T-helper 1 cell treated with Interleukin-12 subunit alpha and Interleukin-12 subunit beta and Interleukin-4 antibody, amounts not matched to agents 30 ng/mL and 1 ng/mL, for 36 hours (primary cell): ENCODE measurements around the gene BNC2. TPM values are rescaled to one million over a fixed set of nuclear protein-coding genes. Genes with fewer than 3 reads are reported as not detected.
"Not testable (repeated sequence)": the region's sequence is repeated elsewhere in the genome, so short reads cannot be mapped to it uniquely, and the experiment has no call there.

ENCODE experiments used
- intact Hi-C: fragments of 100-400 bp; cut with micrococcal nuclease; formaldehyde crosslinking; loops from one replicate; pipeline ENCODE4 v1.15.1; 2024
- total RNA-seq: library from RNA; stranded (reverse); gene quantifications from 2 replicates; pipeline ENCODE4 v1.2.3, GENCODE V29; 2022

The BNC2 gene
- total RNA-seq, 1 donor from 2014 or later: not detected

GRCh38 chr9:16553869-16554540 lies 316.5 kb downstream of the BNC2 start:
- intact Hi-C loops: loop anchor here (1.0 kb wide), 1 partner anchor 12 kb away; no protein-coding TSS in a partner anchor

DNA sequence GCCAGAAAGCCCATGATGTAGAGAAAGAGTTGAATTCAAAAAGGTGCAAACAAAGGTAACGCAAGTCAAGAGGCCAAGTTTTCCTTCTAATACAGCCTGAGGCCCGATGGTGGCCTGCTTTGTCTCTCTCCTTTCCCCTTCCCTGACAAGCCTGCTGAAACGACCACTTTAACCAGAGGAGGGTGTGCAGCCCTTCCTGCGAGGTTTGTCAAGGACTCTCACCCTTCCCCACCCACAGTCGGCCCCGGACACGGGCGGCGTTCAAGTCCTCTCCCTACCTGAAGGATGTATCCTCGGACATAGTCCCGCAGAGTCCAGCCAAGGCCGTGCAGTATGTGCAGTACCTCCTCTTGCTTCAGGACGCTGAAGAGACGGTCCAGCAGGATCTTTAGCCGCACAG lies 318.2 kb downstream of the BNC2 start:
- intact Hi-C loops: no loop called here

DNA sequence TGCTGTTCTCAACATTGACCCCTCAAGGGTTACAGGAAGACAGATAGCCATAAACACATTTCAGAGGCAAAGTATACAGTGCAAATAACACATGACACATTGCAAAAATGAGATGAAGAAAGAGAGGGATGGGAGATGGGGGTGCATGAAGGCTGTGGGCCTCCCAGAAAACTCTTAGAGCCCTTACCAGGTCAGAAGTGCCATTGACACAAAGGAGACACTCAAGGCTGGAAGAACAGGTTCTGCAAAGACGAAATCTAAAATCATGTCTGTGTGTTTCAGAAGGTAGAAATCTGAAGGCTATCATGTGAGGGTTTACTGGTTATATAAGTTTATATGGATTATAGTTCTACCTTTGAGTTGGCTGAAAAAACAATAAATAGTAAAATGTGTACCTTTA lies 318.8 kb downstream of the BNC2 start:
- intact Hi-C loops: no loop called here

GRCh38 chr9:16545639-16546038 lies 324.8 kb downstream of the BNC2 start:
- intact Hi-C loops: no loop called here

GRCh38 chr9:16544842-16545241 lies 325.6 kb downstream of the BNC2 start:
- intact Hi-C loops: no loop called here

DNA sequence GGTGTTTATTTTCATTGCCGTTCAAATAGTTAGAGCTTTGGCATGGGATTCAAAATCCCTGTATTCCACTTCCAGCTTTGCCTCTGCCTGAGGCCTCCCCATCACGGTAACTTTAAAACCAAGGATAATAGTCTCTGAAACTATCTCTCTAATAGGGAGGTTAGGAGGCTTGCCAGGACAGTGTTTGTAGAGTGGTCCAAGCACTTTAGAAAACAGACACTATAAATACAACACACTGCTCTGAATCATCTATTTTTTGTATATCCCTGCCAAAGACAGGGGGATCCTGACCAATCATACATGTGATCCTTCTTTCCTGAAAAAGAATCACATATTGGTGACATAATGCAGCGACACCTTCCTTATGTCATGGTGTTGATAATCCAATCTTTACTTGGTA lies 326.8 kb downstream of the BNC2 start:
- intact Hi-C loops: no loop called here

- intact Hi-C loops: no loop called here
Observed at GRCh38 chr9:16543225-16543624, 327.2 kb downstream of the BNC2 start.

DNA sequence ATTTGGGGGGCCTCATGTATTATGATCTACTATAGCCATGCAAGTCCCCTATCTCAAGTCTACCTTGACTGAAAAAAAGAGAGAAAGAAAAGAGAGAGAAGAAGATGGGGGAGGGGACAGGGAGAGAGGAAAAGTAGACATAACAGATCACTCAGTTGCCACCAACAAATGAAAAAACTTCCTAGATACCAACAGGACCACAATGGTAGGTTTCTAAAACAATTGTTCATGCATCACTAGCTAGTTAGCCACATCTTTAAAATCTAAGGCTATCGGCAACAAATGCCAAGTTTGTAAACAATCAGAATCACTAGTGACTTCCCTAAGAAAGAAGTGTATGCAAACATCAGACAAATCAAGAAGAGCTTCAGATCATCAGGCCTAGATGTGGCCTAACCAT lies 328.2 kb downstream of the BNC2 start:
- intact Hi-C loops: no loop called here

DNA sequence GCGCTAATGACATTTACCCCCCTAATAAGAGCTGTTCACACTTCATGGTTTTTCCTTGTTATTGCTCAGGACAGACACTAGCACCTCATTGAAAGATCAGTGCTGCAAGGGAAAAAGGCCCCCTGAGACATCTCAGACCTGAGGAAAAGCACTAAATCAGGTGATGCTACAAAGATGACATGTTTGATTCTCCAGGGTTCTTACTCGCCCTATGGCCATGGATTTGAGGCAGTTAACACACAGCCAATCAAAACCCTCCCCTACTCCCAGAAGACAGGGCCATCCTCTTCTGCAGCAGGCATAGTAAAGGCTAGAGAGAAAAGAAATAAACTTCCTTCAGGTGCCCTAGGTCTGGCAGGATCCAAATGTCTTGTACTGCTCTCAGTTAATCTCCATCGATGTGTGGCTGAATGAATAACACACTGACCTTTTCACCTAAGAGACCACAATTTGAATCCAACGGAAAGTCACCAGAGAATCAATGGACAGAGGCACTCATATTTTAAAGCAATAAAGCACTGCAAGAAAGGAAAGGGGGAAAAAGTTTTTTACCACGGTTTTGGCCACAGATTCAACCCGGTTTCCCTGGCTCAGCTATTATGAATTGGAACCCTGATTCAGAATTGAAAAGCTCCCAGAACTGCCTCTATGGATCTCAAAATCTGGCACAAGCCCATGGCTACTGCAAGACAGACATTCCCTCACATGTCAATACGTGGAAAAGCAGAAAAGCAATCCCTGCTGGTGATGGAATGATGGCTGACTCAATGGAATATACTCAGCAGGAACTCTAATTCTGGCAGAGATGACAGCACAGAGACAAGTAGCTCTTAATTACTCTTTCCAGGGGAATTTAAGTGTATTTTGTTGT lies 329.5 kb downstream of the BNC2 start:
- intact Hi-C loops: no loop called here

- intact Hi-C loops: not testable (repeated sequence)
Observed at GRCh38 chr9:16539626-16540025, 330.8 kb downstream of the BNC2 start.

GRCh38 chr9:16535555-16535954 lies 334.9 kb downstream of the BNC2 start:
- intact Hi-C loops: no loop called here

DNA sequence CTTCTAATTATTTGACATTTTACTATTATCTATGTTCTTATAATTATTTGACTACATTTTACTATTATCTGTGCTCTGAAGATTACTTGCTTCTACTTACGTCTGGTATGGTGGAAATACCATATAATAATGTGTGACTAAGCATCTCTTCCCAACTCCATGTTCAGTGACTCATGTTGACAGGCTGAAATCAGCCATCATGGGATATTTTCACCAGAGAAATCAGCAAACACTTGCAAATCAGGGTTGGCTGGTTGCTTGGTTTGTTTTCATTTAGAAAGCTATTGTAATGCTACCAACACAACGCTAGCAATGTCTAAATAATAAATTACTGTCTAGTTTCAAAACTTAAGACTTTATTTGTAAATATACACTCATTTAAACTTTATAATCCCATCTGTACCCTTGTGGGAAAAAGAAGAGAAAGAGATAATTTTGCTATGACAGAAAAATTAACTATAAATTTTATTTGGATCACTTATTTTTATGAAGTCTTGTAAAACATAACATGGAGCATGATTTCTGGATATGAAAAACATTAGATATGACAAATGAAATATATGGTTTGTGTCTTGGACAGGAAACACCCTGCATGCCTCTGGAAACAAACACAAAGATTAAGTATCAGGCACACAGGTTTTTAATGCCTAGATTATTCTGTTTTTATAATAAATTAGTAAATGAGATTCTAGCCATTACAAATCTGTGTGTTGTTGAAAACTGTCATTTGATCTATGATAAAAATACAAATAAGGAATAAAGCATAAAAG lies 337.6 kb downstream of the BNC2 start:
- intact Hi-C loops: no loop called here

- intact Hi-C loops: no loop called here
Observed at GRCh38 chr9:16532272-16532671, 338.2 kb downstream of the BNC2 start.

GRCh38 chr9:16530669-16531642 lies 339.5 kb downstream of the BNC2 start:
- intact Hi-C loops: no loop called here

DNA sequence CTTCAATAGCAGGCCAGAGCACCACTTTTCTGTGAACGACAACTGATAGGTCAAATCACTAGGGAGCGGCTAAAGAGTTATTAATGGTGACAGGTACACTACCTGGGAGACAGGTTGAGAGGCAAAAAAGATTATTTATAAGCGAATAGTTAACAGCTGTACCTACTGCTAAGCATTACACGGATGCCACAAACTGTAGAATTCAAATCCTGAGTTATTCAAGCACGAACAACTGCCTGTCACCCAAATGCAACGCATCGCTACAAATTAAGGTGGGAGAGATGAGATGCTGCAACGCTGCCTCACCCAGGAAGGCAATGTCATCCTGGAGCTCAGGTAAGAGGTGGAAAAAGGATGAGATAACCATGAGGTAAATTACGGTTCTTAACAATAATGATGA lies 342.9 kb downstream of the BNC2 start:
- intact Hi-C loops: no loop called here

- intact Hi-C loops: no loop called here
Observed at GRCh38 chr9:16526380-16526779, 344.1 kb downstream of the BNC2 start.

DNA sequence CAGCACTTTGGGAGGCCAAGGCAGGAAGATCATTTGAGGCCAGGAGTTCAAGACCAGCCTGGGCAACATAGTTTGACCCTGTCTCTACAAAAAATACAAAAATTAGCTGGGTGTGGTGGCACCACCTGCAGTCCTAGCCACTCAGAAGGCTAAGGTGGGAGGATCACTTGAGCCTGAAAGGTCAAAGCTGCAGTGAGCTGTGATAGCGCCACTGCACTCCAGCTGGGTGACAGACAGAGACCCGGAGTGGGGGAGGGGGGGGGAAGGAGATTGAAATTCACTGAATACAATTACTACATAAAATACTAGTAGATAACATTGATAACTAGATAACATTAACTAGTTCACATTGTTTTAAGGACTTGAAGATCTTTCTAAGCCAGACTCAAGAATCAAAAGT lies 345.6 kb downstream of the BNC2 start:
- intact Hi-C loops: no loop called here

- intact Hi-C loops: no loop called here
Observed at GRCh38 chr9:16524078-16524477, 346.4 kb downstream of the BNC2 start.

GRCh38 chr9:16521868-16522411 lies 348.5 kb downstream of the BNC2 start:
- intact Hi-C loops: no loop called here

GRCh38 chr9:16519001-16519400 lies 351.5 kb downstream of the BNC2 start:
- intact Hi-C loops: no loop called here
